Camera-type eye (tissue), 1 donor: ENCODE results near the gene ZMAT5. TPM values are rescaled to one million over a fixed set of nuclear protein-coding genes. Genes with fewer than 3 reads are reported as not detected.

Experiments
- total RNA-seq: library from RNA; depleted of rRNA; stranded (reverse); fragments of >200 nt; gene quantifications from one replicate; pipeline ENCODE4 v1.2.3, GENCODE V29; 2014

ZMAT5 gene
- total RNA-seq, result 20.5 TPM

GRCh38 chr22:29766632-29767170 is at the start of gene ZMAT5:
TSS of gene ZMAT5 (minus strand) at chr22:29767007. CDS start at chr22:29748544, 18,463 bp downstream.

GRCh38 chr22:29767171-29768051 is 604 bp upstream of the ZMAT5 start, which contains the start of gene UQCR10:
TSS of gene UQCR10 (plus strand) at chr22:29767369. CDS start at chr22:29767399, 30 bp downstream.

GRCh38 chr22:29719899-29720645 is 46.7 kb downstream of the ZMAT5 start, which contains the start of gene CABP7:
TSS of gene CABP7 (plus strand) at chr22:29720003. CDS start at chr22:29720425, 422 bp downstream.

Other genes with a start within 250 kb of the ZMAT5 start
- 45.9 TPM for gene THOC5, start 213.2 kb downstream of the ZMAT5 start, total RNA-seq
- gene NIPSNAP1, start 185.9 kb downstream of the ZMAT5 start, total RNA-seq, result 56.5 TPM
- 40.9 TPM for gene NF2, start 163.4 kb downstream of the ZMAT5 start, total RNA-seq
- gene CABP7, start 47.0 kb downstream of the ZMAT5 start, total RNA-seq, result 2.3 TPM
- gene UQCR10, start 362 bp upstream of the ZMAT5 start, total RNA-seq, result 36.1 TPM
- 31.0 TPM for gene ASCC2, start 71.3 kb upstream of the ZMAT5 start, total RNA-seq
- gene MTMR3, start 116.2 kb upstream of the ZMAT5 start, total RNA-seq, result 106 TPM